GM19452 (cell line): Measurements from ENCODE around the gene JCAD.
"Not testable (repeated sequence)": the region's sequence is repeated elsewhere in the genome, so short reads cannot be mapped to it uniquely, and the experiment has no call there.

Experiments used
- ATAC-seq: cut with Tn5 transposase; IDR thresholded peaks from one replicate; pipeline ENCODE4 v1.9.1; 2021; ENCODE audit not compliant: unreplicated experiment

The JCAD gene

DNA sequence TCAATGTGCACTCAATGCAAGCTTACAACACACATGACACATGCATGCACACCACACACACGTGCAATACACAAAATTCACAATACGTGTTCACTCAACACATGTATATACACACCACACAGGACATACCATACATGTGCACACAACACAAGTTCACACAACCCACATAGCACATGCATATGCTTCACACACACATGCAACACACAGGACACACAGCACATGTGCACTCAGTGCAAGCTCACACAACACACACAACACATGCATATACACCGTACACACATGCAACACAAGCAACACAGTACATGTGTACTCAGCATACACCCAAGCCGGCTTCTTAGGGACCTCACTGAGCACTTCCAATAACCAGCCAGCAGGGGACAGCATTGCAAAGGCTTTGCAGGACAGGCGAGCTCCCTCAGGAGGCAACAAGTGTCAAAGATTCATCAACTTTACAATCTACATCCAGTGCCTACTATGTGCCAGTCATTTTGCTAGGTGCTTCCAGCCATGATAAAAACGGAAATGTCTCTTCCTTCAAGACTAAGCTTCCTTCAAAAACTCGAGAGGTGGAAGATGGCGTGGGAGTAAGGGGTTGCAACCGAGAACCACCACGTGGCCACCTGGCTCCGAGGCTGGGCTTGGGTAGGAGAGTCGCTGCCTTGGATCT lies 61.1 kb downstream of the JCAD start:
- no peak for ATAC-seq

DNA sequence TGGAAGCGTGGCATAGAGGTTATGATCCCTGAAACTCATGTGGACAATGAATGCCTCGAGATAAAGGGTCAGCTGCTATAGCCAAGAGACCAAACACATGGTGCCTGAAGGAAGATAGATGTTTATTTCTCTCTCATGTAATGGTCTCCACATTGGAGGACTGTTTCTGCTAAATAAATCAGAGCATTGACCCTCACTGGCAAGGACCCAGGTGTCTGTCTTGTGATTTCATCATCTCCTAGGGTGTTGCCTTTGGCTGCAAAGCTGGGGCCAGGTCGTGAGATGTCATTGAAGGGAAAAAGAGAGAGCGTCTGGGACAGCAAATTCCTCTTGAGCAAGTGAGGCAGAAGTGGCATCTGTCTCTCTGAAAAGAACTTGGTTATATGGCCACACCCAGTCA lies 64.6 kb downstream of the JCAD start:
- no peak for ATAC-seq

DNA sequence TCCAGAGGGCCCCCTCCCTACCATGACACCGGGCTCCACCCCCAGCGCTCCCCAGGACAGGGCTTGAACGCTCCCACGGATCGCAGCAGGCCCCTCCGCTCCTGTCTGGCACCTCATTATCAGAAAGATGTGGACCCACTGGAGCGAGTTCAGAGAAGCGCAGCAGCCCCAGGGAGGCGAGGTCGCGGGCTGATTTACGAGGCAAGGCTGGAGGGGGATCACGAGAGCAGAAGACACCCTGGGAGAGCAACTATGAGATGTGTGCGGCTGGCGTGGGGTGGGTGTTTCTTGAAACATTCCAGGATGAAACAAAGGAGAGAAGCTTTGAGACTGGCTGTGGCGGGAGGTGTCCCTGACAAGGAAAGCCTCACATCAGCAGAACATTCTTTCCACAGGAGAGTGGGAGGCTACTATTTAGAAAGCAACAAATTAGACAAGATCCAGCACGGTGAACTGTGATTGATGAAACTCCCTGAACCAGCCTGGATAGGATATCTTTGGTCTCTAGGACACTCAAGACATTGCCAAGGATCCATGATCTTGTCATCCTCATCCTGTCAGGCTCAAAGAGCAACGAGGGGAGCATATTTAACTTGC lies 66.0 kb downstream of the JCAD start:
- no peak for ATAC-seq

DNA sequence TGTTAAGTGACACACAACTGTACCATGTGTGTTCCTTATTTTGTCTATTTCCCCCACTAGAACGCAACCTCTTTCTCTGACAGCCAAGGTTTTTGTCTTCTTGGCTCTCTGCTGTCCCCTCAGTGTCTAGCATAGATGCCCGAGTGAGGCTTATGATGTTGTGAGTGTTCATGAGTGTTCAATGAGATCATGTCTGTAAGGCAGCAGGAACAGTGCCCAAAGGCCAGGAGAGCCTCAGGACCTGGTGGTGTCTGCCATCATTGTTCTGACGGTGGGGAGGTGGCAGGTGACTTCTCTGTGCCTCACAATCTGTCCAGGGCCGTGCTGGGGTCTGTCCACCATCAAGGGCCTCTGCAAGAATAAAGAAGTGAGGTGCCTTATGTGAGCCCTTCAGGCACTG lies 66.5 kb downstream of the JCAD start:
- ATAC-seq: no peak

DNA sequence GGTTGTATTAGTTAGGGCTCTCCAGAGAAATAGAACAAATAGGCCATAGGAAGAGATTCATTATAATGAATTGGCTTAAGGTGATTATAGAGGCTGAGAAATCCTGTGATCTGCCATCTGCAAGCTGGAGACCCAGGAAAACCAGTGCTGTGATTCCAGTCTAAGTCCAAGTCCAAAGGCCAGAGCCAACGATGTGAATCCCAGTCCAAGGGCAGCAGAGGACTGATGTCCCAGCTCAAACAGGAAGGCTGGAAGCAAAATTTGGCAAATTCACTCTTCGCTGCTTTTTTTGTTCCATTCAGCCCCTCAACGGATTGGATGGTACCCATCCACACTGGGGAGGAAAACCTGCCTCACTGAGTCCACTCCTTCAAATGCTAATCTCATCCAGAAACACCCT lies 68.0 kb downstream of the JCAD start:
- no peak for ATAC-seq

DNA sequence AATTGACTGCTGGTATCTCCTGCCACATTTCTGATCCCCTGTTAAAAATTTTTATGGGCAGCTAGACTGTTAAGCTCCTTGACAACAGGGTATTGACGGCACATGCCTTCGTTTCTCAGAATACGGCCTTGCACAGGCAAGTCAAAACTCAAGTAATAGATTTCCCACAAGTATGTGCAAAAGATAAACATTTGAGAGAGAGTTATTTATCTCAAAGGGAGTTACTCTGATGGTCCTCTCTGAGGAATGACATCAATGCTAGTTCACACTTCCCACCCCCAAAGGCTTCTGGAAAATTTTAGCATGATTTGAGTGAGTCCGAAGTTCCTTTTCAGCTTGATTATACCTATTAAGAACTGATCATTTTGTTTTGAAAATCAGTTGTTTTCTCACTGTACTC lies 71.9 kb downstream of the JCAD start:
- ATAC-seq: no peak

DNA sequence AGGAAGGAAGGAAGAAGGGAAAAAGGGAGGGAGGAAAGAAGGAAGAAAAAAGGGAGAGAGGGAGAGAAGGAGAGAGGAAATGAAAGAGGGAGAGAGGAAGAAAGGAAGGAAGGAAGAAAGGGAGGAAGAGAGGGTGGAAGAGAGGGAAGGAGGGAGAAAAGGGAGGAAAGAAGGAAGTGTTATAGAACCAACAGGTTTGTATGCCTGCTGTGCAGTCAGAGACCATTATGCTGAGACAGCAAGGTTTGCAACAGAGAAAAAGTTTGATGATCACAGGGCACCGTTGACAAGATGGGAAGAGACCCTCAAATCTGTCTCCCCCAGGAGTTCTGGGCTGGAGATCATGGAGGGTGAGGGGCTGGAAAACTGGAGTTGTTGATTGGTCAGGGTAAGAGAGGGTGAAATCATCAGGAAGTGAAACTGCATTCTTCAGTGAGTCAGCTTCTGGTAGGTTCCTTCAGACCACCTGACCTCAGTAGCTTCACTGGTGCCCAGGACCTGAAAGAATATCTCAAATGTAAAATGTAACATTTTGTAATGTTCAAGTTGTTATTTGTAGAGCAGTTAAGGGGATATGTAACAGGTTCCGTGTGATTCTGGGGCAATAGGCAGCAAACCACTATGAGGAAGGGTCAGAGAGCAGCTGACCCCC lies 76.3 kb downstream of the JCAD start:
- no peak for ATAC-seq

DNA sequence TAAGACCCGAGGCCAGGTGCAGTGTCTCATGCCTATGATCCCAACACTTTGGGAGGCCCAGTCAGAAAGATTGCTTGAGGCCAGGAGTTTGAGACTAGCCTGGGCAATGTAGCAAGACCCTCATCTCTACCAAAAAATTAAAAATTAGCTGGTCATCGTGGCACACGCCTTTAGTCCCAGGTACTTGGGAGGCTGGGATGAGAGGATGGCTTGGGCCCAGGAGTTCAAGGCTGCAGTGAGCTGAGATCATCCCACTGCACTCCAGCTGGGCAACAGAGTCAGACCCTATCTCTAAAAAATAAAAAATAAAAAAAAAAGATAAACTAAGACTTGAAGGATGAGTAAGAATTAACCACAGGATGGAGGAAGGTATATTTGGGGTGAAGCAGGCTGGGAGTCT lies 77.9 kb downstream of the JCAD start:
- ATAC-seq: no peak

DNA sequence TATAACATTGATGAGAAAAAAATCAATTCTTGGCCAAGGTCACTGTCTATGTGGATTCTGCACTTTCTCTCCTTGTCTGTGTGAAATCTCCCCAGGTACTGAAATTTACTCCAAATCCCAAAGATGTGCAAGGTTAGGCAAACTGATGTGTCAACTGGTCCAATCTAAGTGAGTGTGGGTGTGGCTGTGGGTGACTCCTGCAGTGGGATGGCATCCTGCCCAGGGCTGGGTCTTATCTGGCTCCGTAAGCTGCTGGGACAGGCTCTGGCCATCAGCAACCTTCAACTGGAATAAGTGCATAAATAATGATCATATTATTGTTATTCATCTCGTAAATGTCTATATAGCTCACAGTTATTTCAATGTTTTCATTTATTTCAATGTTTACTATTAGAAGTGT lies 79.3 kb downstream of the JCAD start:
- ATAC-seq: no peak

DNA sequence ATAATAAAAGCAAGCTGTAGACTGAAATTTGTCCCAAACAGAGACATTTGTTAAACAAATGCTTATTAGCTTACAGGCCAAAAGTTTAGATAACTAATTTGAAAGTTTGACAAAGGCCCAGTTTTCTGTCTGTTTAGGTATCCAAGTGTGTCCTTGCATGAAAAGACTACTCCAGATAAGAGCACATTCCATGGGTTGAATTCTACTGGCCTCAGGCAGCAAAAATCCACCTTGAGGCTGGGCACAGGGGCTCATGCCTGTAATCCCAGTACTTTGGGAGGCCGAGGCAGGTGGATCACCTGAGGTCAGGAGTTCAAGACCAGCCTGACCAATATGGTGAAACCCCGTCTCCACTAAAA lies 80.0 kb downstream of the JCAD start:
- ATAC-seq: not testable (repeated sequence)

DNA sequence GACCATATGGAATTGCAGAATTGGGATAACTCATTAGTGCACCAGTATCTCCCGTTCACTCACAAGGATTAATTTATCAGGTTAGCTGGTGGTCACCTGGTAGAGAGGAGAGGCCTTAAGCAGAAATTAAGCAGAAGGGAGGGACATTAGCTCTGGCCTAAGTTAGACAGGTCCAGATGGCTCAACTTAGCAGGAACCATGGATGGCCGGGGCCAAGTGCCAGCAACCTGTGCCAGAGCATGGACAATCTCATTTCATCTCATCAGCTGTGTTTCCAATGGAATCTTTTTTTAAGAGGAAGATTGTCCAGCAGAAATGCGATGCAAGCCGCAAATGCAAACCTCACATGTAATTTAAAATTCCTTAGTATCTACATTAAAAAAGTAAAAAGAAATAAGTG lies 82.2 kb downstream of the JCAD start:
- no peak for ATAC-seq

DNA sequence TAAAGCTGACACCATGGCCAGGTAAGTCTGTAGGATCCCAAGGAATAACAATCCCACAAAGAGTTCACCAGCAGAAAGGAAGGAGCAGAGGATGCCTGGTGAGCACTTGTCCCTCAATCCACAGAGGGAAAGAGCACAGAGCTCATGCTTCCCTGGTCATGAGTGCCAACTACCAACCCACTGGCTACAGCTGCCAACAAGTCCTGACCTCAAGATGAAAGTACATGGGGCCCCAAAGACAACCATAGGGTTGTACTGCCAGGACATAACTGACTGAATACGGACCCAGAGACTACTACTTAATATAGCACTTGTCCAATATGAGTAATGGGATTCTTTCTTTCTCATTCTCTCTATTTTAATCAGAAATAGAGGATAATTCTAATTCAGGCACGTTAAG lies 83.3 kb downstream of the JCAD start:
- ATAC-seq: no peak

DNA sequence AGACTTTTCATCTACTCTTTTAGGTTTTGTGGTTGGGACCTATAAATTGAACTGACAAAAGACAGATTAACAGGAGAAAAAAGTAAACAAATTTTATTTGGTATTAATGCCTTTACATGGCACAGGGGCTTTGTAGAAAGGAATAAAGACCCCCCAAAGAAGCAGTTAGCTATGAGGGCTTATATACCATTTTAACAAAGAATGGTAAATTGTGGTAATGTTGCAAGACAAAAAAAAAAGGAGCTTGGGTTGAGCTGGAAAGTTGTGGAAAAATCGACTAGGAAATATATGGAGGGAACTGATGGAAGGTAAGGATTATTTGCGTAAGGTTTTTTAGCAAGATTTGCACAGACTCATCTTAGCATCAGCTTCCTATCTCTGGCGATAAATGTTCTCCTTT lies 84.6 kb downstream of the JCAD start:
- no peak for ATAC-seq

DNA sequence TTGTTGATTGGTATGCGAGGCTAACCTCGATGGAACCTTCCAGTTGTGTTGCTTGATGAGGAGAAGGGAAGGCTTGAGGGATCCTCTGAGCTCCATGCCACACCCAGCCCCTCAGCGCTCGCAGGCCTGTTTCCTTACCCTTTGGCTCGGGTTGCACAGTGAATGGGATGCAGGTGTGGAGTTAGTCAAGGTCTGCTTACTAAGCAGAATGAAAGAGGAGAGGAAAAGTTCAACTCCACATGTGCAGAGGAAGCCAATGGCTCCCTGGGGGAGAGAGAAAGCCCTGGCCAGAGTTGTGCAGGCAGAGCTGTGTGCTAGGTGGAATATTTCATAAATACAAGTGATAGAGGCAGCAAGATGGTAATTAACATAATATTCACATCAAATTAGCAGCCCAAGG lies 85.5 kb downstream of the JCAD start:
- no peak for ATAC-seq

DNA sequence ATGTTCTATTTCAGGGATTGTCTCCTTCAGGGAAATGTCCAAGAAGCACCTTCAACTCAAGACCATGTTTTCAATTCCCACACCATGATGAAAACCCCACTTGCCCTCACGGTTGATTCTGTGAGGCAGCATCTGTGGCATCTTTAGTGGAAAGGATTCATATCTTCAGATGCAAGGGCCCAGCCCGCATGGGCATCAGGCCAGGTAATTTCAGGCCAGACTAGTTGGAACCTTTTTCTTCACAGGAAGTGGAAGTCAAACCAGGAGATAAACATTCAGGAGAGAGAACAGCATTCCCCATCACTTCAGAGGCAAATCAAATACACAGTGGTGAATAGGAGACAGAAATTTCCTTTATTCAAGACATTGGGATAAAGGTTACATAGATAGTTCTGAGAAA lies 88.8 kb downstream of the JCAD start:
- no peak for ATAC-seq

DNA sequence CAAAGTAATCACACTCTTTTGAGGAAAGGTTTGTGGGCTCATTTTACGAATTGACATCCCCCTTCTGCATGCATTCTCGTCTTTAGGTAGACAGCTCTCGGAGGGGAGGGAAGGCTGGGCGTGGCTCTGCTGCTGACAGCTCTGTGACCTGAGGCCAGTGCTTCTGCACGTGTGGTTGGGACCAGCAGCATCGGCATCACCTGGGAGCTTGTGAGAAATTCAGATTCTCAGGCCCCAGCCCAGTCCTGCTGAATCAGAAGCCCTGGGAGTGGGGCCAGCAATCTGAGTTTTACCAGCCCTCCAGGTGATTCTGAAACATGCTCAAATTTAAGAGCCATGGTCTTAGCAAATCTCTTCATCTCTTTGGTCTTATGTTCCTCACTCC lies 89.4 kb downstream of the JCAD start:
- no peak for ATAC-seq

DNA sequence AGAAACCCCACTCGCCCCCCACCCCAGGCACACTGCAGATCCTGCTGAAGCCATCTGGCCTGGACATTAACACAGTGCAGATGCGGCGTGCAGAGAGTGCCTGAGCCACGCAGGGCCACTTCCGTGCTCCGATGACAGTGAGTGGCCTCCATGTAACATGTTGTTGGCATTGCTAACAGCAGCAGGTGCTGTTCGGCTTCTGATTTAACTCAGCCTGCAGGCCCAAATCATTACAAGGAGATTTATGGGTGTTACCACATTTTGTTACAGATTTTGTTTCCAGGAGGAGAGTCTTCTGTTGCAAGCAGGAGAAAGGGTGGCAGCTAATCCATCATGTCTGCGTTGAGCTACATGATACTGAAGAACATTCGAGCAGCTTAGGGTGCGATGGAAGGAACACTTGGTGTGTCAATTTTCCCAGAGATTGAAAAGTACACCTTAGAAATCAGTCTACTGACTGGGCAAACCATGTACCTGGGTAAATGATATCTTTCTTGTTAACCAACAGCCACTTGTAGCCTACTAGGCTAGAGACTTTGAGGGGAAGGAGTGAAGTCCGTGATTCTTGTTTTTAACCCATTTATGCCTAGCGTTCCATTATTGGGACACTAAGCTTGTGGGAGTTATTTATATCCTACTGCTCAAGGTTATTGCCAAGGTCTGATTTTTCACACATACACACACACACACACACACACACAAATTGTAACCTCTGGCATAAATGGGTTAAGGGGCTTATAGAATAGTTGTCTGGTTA lies 90.0 kb downstream of the JCAD start:
- ATAC-seq: no peak

DNA sequence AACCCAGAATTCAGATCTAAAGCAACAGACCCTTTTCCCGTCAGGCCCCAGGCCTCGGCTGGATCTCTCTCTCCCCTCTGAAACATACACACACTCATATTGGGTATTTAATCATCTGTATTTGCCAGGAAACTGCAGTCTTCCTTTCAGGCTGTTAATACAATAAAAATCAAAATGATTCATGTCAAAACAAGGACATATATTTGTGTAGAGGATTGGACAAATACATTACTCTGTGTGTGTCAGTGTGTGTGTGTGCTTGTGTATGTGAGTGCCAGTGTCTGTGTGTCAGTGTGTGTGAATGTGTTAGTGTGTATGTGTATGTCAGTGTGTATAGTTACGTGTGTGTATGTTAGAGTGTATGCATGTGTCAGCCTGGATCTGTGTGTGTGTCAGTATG lies 90.8 kb downstream of the JCAD start:
- no peak for ATAC-seq

DNA sequence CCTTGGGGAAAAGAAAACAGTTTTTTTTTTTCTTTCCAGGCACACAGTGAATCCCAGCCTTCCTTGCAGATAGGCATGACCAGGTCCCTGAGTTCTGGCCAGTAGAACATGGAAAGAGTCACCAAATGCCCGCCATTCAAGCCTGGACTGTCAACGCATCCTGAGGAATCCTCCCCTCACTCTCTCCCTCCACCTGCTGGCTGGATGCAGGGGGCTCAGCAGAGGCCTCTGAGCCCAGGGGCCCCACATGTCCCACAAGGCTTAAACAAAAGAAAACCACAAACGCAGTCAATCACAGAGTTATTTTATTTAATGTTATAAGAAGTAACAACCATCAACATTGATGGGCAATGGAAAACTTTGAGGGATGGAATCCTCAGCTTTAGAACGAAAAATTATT lies 93.1 kb downstream of the JCAD start:
- ATAC-seq: no peak
